ENCODE results near the gene ZGRF1.
"Not testable (repeated sequence)": the region's sequence is repeated elsewhere in the genome, so short reads cannot be mapped to it uniquely, and the experiment has no call there.

Gene ZGRF1

DNA sequence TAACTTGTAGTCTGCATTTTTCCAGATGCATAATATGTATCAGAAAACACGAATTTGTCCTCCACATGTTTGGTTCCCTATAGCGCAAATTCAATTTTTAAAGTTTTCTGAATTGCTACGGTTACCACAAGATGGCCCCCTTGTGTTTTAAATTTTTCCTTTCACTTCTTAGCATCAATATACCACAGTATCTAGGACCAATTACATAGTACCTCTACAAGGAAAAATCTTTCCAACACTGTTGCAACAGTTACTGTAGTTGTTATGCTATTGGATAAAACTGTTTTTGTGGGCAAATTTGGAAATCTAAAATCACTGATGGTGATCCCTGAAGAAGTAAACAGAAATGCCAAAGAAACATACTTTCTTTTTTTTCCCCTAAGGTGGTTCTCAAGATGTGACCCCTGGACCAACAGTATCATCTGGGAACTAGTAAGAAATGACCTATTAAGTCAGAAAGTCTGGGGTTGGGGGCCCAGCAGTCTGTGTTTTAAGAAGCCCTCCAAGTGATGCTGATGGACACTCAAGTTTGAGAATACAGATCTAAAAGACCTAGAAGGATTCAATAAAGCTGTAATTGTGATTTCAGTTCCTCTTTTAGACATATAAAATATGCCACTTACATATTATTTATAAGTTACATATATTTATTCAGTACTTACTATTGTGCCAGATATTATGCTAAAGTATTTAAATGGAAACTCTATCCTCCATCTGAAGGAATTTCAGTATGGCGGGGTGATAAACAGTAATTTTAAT is 3.1 kb downstream of the ZGRF1 start:
- peak; percentile 62 for DNase-seq

GRCh38 chr4:112626228-112626627 is 10.5 kb downstream of the ZGRF1 start:
- no peak for DNase-seq

GRCh38 chr4:112616984-112617383 is 19.7 kb downstream of the ZGRF1 start:
- DNase-seq, result no peak

GRCh38 chr4:112612814-112613213 is 23.9 kb downstream of the ZGRF1 start:
- DNase-seq, result not testable (repeated sequence)

GRCh38 chr4:112604589-112604988 is 32.1 kb downstream of the ZGRF1 start:
- DNase-seq, result peak; percentile 67

DNA sequence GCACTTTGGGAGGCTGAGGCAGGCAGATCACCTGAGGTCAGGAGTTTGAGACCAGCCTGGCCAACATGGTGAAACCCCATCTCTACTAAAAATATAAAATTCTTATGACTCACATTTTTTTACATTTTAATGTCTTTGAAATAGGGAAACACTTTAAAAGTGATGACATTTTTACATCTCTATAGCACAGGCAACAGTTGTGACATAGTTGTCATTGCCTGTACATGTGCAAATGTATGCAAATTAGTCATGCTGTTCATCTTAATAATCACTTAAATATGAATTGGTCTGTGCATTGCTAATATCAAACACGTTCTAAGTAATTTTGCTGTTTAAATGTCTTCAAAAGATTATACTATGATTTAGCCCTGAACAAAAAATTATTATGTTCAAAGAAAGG is 41.7 kb downstream of the ZGRF1 start:
- DNase-seq, result no peak

GRCh38 chr4:112593438-112594133 is 43.1 kb downstream of the ZGRF1 start:
- no peak for DNase-seq

- no peak for DNase-seq
Observed at GRCh38 chr4:112592717-112593116, 44.0 kb downstream of the ZGRF1 start.

GRCh38 chr4:112591593-112591992 is 45.1 kb downstream of the ZGRF1 start:
- DNase-seq, result no peak

DNA sequence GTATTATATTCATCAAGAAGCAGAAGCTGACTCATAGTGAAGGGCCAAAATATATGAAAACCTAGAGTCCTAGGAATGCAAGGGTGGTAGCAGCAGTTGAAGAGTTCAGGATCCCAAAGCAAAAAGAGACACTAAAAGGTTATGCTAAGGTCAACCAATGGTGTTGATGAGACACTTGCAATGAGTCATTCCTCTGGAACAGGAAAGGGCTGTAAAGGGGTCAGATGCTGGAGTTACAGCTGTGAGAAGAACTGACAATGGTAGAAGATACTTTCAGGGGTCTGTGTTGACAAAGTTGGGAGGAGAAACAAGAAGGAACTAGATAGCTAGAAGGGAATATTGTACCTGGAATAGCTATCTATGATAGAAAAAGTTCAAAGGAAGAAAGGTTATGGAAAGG is 47.5 kb downstream of the ZGRF1 start:
- DNase-seq, result no peak

GRCh38 chr4:112585977-112586736 is 50.6 kb downstream of the ZGRF1 start:
- peak; percentile 6 for DNase-seq

- no peak for DNase-seq
Observed at GRCh38 chr4:112567536-112567935, 69.2 kb downstream of the ZGRF1 start.

DNA sequence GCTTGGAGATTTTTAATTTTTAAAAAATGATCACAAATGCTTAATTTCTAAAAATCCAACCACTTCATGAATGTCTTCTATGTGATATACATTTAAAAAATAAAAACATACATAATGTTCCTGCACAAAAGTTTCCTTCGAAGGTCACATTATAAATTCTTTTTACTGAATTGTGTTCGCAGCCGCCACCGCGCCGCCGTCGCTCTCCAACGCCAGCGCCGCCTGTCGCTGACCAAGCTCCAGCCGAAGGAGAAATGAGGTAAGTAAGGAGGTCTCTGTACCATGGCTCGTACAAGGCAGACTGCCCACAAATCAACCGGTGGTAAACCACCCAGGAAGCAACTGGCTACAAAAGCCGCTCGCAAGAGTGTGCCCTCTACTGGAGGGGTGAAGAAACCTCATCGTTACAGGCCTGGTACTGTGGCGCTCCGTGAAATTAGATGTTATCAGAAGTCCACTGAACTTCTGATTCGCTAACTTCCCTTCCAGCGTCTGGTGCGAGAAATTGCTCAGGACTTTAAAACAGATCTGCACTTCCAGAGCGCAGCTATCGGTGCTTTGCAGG is 71.9 kb downstream of the ZGRF1 start:
- DNase-seq, result no peak

- DNase-seq, result peak; percentile 45
Observed at GRCh38 chr4:112563431-112564200, 73.1 kb downstream of the ZGRF1 start.

- DNase-seq, result no peak
Observed at GRCh38 chr4:112562254-112562879, 74.3 kb downstream of the ZGRF1 start.

DNA sequence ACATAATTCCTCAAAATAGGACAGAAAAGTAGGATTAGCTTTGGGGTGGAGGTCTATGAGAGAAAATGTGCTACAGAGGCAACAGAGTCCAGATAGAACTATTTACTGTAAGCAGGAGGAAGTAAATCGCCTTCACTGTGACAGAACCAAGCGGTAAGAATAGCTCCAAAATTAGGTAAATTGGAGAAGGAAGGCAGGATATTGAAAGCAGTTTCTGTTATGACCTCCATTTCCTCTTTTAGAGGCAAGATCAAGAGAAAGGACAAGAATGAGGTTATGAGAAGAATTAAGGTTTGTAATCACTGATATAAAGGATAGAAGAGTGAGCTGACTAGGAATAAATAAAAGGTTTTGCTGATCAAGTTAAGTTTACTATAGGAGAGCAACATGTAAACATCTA is 76.6 kb downstream of the ZGRF1 start:
- no peak for DNase-seq

- DNase-seq, result no peak
Observed at GRCh38 chr4:112559053-112559452, 77.7 kb downstream of the ZGRF1 start.

- no peak for DNase-seq
Observed at GRCh38 chr4:112557676-112558411, 78.9 kb downstream of the ZGRF1 start.

- not testable (repeated sequence) for DNase-seq
Observed at GRCh38 chr4:112554271-112554670, 82.4 kb downstream of the ZGRF1 start.

DNA sequence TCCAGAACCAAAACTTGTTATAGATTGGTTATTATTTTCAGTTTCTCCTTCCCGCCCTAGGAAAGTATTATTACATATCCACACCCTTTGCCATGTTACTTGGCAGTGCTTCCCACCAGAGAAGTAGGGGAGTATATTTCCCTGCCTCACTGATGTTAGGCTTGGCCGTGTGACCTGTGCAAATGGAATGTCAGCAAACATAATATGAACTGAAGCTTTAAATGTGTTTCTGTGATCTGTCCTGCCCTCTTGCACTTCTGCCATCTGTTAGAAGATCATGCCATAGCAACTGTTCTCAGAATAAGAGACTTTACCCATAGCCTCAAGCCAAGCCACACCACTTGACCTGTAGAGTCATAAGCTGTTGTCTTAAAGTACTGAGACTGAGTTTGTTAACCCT is 84.0 kb downstream of the ZGRF1 start:
- DNase-seq, result no peak

- no peak for DNase-seq
Observed at GRCh38 chr4:112550728-112551127, 86.0 kb downstream of the ZGRF1 start.
